ENCODE measurements around the gene NEK6.

NEK6 gene

GRCh38 chr9:124328285-124328684, 70.5 kb downstream of the NEK6 start:
- no peak for DNase-seq

GRCh38 chr9:124329206-124329792, 71.5 kb downstream of the NEK6 start:
- DNase-seq: no peak

- no peak for DNase-seq
Observed at GRCh38 chr9:124330011-124330697, 72.4 kb downstream of the NEK6 start.

GRCh38 chr9:124331580-124331979, 73.8 kb downstream of the NEK6 start:
- no peak for DNase-seq

- DNase-seq: no peak
Observed at GRCh38 chr9:124332361-124333202, 74.8 kb downstream of the NEK6 start.

GRCh38 chr9:124333203-124333579, 75.4 kb downstream of the NEK6 start:
- DNase-seq: no peak

- no peak for DNase-seq
Observed at GRCh38 chr9:124334568-124335319, 77.0 kb downstream of the NEK6 start.

- DNase-seq: no peak
Observed at GRCh38 chr9:124335320-124335707, 77.6 kb downstream of the NEK6 start.

GRCh38 chr9:124337562-124337961, 79.8 kb downstream of the NEK6 start:
- DNase-seq: no peak

- DNase-seq: no peak
Observed at GRCh38 chr9:124339603-124340146, 81.9 kb downstream of the NEK6 start.

- DNase-seq: no peak
Observed at GRCh38 chr9:124340219-124341069, 82.7 kb downstream of the NEK6 start.

GRCh38 chr9:124341455-124342170, 83.9 kb downstream of the NEK6 start:
- no peak for DNase-seq

- no peak for DNase-seq
Observed at GRCh38 chr9:124342402-124342775, 84.6 kb downstream of the NEK6 start.

GRCh38 chr9:124342776-124343485, 85.2 kb downstream of the NEK6 start:
- DNase-seq: no peak

GRCh38 chr9:124343533-124344290, 86.0 kb downstream of the NEK6 start:
- DNase-seq: no peak

- DNase-seq: no peak
Observed at GRCh38 chr9:124344291-124345050, 86.7 kb downstream of the NEK6 start.

GRCh38 chr9:124345063-124345462, 87.3 kb downstream of the NEK6 start:
- DNase-seq: no peak

- DNase-seq: no peak
Observed at GRCh38 chr9:124345751-124346281, 88.1 kb downstream of the NEK6 start.
